NOMO-1 treated with DMSO at 0.1 percent for 48 hours (cell line): Measurements from ENCODE around the gene NFAT5.
"Not testable (repeated sequence)": the region's sequence is repeated elsewhere in the genome, so short reads cannot be mapped to it uniquely, and the experiment has no call there.

Experiments used
- DNase-seq: peaks from one replicate; lab custom pipeline; 2025; ENCODE audit not compliant: unreplicated experiment; lab: John Stamatoyannopoulos, UW

The NFAT5 gene

GRCh38 chr16:69546663-69547062 is 19.1 kb upstream of the NFAT5 start:
- DNase-seq: not testable (repeated sequence)

GRCh38 chr16:69553332-69553731 is 12.4 kb upstream of the NFAT5 start:
- no peak for DNase-seq

DNA sequence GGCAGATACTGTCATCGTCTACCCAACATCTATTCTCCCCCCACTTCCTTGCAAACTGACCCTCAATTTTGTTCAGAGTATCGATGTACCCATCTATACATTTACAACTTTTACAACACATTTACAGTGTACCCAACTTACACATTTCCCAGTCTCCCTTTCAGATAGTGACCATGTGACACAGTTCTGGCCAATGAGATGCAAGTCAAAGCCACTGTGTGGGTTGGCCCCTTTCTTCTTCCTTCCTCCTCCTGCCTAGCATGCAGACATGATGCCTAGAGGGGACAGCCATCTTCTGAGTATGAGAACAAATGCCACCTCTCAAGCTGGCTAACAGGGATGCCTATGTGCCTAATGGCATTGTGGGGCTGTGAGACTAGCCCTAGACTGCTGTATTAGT is 11.3 kb upstream of the NFAT5 start:
- DNase-seq: no peak

GRCh38 chr16:69555437-69555836 is 10.3 kb upstream of the NFAT5 start:
- peak; percentile 59 for DNase-seq

GRCh38 chr16:69555867-69556266 is 9.9 kb upstream of the NFAT5 start:
- DNase-seq: no peak

GRCh38 chr16:69559164-69559563 is 6.6 kb upstream of the NFAT5 start:
- no peak for DNase-seq

GRCh38 chr16:69561367-69561766 is 4.4 kb upstream of the NFAT5 start:
- DNase-seq: not testable (repeated sequence)

- DNase-seq: peak; percentile 42
These were observed 3.9 kb upstream of the NFAT5 start for GRCh38 chr16:69561901-69562300.

- DNase-seq: no peak
These were observed 3.0 kb upstream of the NFAT5 start for GRCh38 chr16:69562813-69563212.

GRCh38 chr16:69563605-69564580 is 1.9 kb upstream of the NFAT5 start:
- peak; percentile 89 for DNase-seq

GRCh38 chr16:69564845-69565670 is 708 bp upstream of the NFAT5 start:
- no peak for DNase-seq

- peak; percentile 31 for DNase-seq
These were observed 644 bp downstream of the NFAT5 start for GRCh38 chr16:69566240-69566980.

GRCh38 chr16:69566981-69567680 is 1.4 kb downstream of the NFAT5 start:
- DNase-seq: peak; percentile 17

DNA sequence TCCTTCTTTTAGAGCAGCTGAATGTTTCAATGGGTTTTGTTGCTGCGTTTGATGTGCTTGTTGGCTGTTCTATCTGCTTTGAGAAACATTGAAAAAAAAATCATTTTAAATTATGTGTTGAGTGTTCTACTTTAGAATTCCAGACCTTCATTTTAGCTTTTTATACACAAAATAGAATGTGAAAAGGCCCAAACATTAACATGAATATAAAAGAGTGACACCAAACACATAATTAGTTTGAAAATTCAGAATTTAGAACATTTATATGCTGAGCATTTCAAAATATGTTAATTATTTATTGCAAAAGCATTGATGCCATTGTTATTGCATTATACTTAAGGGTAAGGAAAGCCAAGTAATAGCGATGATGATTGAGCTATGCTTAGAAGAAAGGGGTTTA is 2.9 kb downstream of the NFAT5 start:
- DNase-seq: no peak

DNA sequence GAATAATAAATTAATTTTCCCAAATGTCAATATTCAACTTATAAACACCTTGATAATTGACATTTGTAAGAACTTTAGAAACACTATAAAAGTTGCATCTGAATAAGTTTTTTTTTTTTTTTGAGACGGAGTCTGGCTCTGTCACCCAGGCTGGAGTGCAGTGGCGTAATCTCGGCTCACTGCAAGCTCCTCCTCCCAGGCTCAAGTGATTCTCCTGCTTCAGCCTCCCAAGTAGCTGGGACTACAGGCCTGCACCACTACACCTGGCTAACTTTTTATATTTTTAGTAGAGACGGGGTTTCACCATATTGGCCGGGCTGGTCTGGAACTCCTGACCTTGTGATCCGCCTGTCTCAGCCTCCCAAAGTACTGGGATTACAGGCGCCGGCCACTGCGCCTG is 13.0 kb downstream of the NFAT5 start:
- not testable (repeated sequence) for DNase-seq

DNA sequence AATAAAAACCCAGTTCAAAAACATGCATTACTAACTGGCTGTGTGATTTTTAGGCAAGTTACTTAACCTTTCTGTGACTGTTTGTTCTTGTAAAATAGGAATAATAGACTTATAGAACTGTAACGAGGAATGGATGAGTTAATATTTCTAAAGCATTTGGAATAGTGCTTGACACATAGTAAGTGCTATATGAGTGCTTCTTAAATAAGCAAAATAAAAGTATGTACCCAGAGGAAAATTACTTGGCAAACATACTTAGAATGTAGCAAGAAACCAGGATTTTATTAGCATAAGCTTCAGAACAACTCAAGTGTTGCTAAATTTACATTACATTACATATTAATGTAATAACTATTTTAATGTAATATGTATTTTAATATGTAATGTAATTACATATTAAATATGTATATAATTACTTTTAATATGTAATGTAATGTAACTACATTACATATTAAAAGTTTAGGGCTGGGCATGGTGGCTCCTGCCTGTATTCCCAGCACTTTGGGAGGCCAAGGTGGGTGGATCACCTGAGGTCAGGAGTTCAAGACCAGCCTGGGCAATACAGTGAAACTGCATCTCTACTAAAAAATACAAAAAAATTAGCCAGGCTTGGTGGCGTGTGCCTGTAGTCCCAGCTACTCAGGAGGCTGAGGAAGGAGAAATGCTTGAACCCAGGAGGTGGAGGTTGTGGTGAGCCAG is 14.2 kb downstream of the NFAT5 start:
- no peak for DNase-seq

- DNase-seq: no peak
These were observed 15.5 kb downstream of the NFAT5 start for GRCh38 chr16:69581297-69581696.

- not testable (repeated sequence) for DNase-seq
These were observed 18.7 kb downstream of the NFAT5 start for GRCh38 chr16:69584493-69584892.

GRCh38 chr16:69589434-69590269 is 23.9 kb downstream of the NFAT5 start:
- DNase-seq: peak; percentile 26
